Fibroblast of lung (primary cell): ENCODE results near the gene SLX1A.

Experiments
- EZH2 ChIP-seq: IDR thresholded peaks from 2 replicates; pipeline ENCODE4 v1.5.1; 2012; ENCODE audit warnings: low read length, control low read depth, mild to moderate bottlenecking; ENCODE audit errors: missing control alignments
- TF ChIP-seq, protein P1 (sequence below), 2 donors: IDR thresholded peaks in 1 of 2; conservative IDR thresholded peaks in 1 of 2; 1 replicate in 1 of 2; 2 replicates in 1 of 2; pipeline ENCODE4 v1.5.1; 2011 to 2012; ENCODE audit warnings: low read length in 2 of 2, control low read depth in 1 of 2, inconsistent platforms in 1 of 2, low read depth in 1 of 2, mild to moderate bottlenecking in 1 of 2

DNA sequence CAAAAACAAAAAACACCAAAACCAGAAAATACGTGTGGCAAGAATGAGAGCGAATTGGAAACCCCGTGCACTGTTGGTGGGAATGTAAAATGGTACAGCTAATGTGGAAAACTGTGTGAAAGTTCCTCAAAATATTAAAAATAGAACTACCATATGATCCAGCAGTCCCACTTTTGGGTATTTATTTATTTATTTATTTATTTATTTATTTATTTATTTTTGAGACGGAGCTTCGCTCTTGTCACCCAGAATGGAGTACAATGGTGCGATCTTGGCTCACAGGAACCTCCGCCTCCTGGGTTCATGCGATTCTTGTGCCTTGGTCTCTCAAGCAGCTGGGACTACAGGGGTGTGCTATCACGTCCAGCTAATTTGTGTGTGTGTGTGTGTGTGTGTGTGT is 41.2 kb upstream of the SLX1A start:
- TF ChIP-seq, protein P1, sequence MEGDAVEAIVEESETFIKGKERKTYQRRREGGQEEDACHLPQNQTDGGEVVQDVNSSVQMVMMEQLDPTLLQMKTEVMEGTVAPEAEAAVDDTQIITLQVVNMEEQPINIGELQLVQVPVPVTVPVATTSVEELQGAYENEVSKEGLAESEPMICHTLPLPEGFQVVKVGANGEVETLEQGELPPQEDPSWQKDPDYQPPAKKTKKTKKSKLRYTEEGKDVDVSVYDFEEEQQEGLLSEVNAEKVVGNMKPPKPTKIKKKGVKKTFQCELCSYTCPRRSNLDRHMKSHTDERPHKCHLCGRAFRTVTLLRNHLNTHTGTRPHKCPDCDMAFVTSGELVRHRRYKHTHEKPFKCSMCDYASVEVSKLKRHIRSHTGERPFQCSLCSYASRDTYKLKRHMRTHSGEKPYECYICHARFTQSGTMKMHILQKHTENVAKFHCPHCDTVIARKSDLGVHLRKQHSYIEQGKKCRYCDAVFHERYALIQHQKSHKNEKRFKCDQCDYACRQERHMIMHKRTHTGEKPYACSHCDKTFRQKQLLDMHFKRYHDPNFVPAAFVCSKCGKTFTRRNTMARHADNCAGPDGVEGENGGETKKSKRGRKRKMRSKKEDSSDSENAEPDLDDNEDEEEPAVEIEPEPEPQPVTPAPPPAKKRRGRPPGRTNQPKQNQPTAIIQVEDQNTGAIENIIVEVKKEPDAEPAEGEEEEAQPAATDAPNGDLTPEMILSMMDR (conservative IDR thresholded peaks at IDR 0.05 in 1 of 2, IDR thresholded peaks at IDR 0.05 in 1 of 2; ENCODE audit: low read depth in 1 of 2, low read length in 2 of 2) = no peak
- no peak for TF ChIP-seq EZH2
